AG04450 (cell line): Measurements from ENCODE around the gene PLCH2. TPM values are rescaled to one million over a fixed set of nuclear protein-coding genes. Genes with fewer than 3 reads are reported as not detected.

ENCODE experiments used
- CTCF ChIA-PET: fragments of 300-600, 350-600 bp; formaldehyde crosslinking; extraction: SDS; loops from one replicate; lab custom pipeline; 2022; ENCODE audit warnings: antibody characterized with exemption, inconsistent platforms; lab: Charles Lee
- POLR2A ChIA-PET: fragments of 350-600 bp; formaldehyde crosslinking; extraction: SDS; loops from one replicate; lab custom pipeline; 2021; ENCODE audit warnings: antibody characterized with exemption, inconsistent platforms; lab: Yijun Ruan, JAX
- DNase-seq: peaks from one replicate; pipeline ENCODE4 v3.0.0-alpha.2; 2011; ENCODE audit warnings: low read depth, low spot score
- H3K27ac ChIP-seq: one replicate; pipeline ENCODE4 v1.5.1; 2012; ENCODE audit warnings: low read depth, low read length, control low read depth
- H3K27me3 ChIP-seq: one replicate; pipeline ENCODE4 v1.6.0; 2012; ENCODE audit warnings: low read length; ENCODE audit not compliant: control insufficient read depth, insufficient read depth
- H3K4me3 ChIP-seq: 2 replicates; pipeline ENCODE4 v1.5.1; 2011; ENCODE audit warnings: mild to moderate bottlenecking, low read depth, low read length, control low read depth
- H3K9me3 ChIP-seq: 2 replicates; pipeline ENCODE4 v1.5.1; 2012; ENCODE audit warnings: low read length; ENCODE audit not compliant: control insufficient read depth, insufficient read depth
- CTCF ChIP-seq: IDR thresholded peaks from 2 replicates; pipeline ENCODE4 v1.5.1; 2011; ENCODE audit warnings: low read depth, low read length, control low read depth, inconsistent platforms
- polyA plus RNA-seq: library from polyadenylated mRNA; depleted of rRNA; stranded (reverse); fragments of >200 nt; gene quantifications from 2 replicates; pipeline ENCODE4 v1.2.3, GENCODE V29; 2011

Gene PLCH2
- polyA plus RNA-seq, 1 experiment: 0.06 TPM

DNA sequence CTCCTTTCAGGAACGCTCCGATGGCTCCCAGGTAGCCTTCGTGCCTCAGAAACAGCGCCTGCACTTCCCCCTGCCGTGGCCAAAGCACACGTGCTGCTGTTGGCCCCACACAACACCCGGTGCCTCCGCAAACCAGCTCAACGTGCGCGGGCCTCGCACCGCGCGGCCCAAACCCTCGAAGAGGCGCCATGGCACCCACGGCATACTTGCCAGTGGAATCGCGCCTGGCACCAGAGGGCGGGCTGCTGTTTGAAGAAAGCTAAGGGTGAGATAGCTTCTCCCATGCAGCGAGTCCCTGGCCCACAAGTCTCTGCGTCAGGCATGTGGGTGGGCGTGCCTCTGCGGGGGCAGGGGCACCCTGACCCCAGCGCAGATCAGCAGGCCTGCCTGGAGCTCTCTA lies 42.4 kb downstream of the PLCH2 start:
- H3K27me3 ChIP-seq: no peaks in the 10 kb centered on the region
- CTCF ChIA-PET: interaction anchor here (1.5 kb wide), 1 partner anchor 29 kb away, joined by 6 read pairs; no protein-coding TSS in a partner anchor
- no peak for DNase-seq
- H3K9me3 ChIP-seq: no peaks in the 10 kb centered on the region; the same call in 1 of the 2 replicates
- no peak for TF ChIP-seq CTCF
- peak overlapping the region; percentile 11 for H3K27ac ChIP-seq
- no peak overlapping the region for H3K4me3 ChIP-seq
- POLR2A ChIA-PET: interaction anchor here (0.6 kb wide), 1 partner anchor 23 kb away, joined by 3 read pairs; no protein-coding TSS in a partner anchor

GRCh38 chr1:2519029-2519685 lies 43.1 kb downstream of the PLCH2 start:
- ChIA-PET CTCF (interaction anchor here (1.2 to 1.5 kb wide), 2 partner anchors 28 to 344 kb away, joined by 3 to 6 read pairs; no protein-coding TSS in a partner anchor), POLR2A (no interaction called here)
- H3K27me3 ChIP-seq: no peaks in the 10 kb centered on the region
- no peak for DNase-seq
- H3K27ac ChIP-seq: no peak overlapping the region
- no peak overlapping the region for H3K4me3 ChIP-seq
- no peak for TF ChIP-seq CTCF
- H3K9me3 ChIP-seq: no peaks in the 10 kb centered on the region; the same call in 1 of the 2 replicates

DNA sequence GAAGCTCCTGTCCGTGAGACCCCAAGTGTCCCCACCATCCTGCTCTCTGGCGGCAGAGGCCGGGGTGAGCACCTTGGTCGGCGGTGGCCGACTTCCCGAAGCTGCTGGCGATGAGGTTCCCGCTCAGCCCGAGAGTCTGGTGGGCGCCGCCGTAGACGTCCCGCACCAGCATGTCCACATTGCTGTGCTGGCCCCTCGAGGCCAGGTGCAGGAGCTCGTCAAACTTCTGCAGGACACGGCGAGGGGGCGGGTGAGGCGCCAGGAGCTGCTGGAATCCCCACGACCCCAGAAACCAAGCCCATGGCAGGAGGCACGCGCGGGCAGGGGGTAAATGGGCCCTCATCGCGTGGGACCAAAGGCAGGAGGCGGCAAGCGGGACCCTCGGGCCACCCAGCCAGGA lies 43.6 kb downstream of the PLCH2 start:
- TF ChIP-seq CTCF: no peak
- Histone ChIP-seq H3K9me3 (no peaks in the 10 kb centered on the region; the same call in 1 of the 2 replicates), H3K4me3 (no peak overlapping the region), H3K27ac (no peak overlapping the region), H3K27me3 (no peaks in the 10 kb centered on the region)
- CTCF ChIA-PET: interaction anchor here (1.2 to 1.5 kb wide), 2 partner anchors 28 to 345 kb away, joined by 3 to 6 read pairs; no protein-coding TSS in a partner anchor
- no peak for DNase-seq
- POLR2A ChIA-PET: no interaction called here

GRCh38 chr1:2520206-2520605 lies 44.1 kb downstream of the PLCH2 start:
- ChIA-PET POLR2A (no interaction called here), CTCF (interaction anchor here (1.2 kb wide), 1 partner anchor 345 kb away, joined by 3 read pairs; no protein-coding TSS in a partner anchor)
- Histone ChIP-seq H3K27me3 (no peaks in the 10 kb centered on the region), H3K4me3 (no peak overlapping the region), H3K27ac (no peak overlapping the region), H3K9me3 (no peaks in the 10 kb centered on the region; the same call in 1 of the 2 replicates)
- TF ChIP-seq CTCF: no peak
- DNase-seq: no peak

- Histone ChIP-seq H3K27me3 (no peaks in the 10 kb centered on the region), H3K27ac (no peak overlapping the region), H3K4me3 (no peak overlapping the region), H3K9me3 (no peaks in the 10 kb centered on the region; the same call in 1 of the 2 replicates)
- no peak for TF ChIP-seq CTCF
- POLR2A ChIA-PET: no interaction called here
- CTCF ChIA-PET: no interaction called here
- no peak for DNase-seq
Observed at GRCh38 chr1:2520806-2521205, 44.7 kb downstream of the PLCH2 start.
